HepG2 (cell line): ENCODE data around the gene F7. TPM values are rescaled to one million over a fixed set of nuclear protein-coding genes. Genes with fewer than 3 reads are reported as not detected.

Experiments used
- CBX2 ChIP-seq, 2 experiments: fragments of 200-600 bp in 1 of 2; sonication (generic); formaldehyde crosslinking in 1 of 2; IDR thresholded peaks; 2 replicates each; pipeline versions ENCODE4 v1.7.0 to v1.8.1; 2018 to 2022; ENCODE audit warnings: low read depth in 2 of 2, low read length in 1 of 2, mild to moderate bottlenecking in 1 of 2, missing genetic modification reagents in 1 of 2
- DMAP1 ChIP-seq: IDR thresholded peaks from 2 replicates; pipeline ENCODE4 v1.6.1; 2016
- KLF12 ChIP-seq: sonication (generic); formaldehyde crosslinking; IDR thresholded peaks from 2 replicates; pipeline ENCODE4 v1.4.0; 2020; ENCODE audit warnings: missing genetic modification reagents, borderline replicate concordance
- MAFG ChIP-seq: sonication (generic); formaldehyde crosslinking; IDR thresholded peaks from 2 replicates; pipeline ENCODE4 v1.5.1; 2020; ENCODE audit warnings: mild to moderate bottlenecking, missing genetic modification reagents
- NFKBIZ ChIP-seq: IDR thresholded peaks from 2 replicates; pipeline ENCODE4 v1.6.1; 2018; ENCODE audit warnings: missing genetic modification reagents, missing compliant biosample characterization
- RAD51 ChIP-seq: fragments of 450-650 bp; IDR thresholded peaks from 2 replicates; pipeline ENCODE4 v1.6.1; 2016; ENCODE audit warnings: borderline replicate concordance
- RFXANK ChIP-seq: IDR thresholded peaks from 2 replicates; pipeline ENCODE4 v1.6.1; 2016
- SMC3 ChIP-seq: IDR thresholded peaks from 2 replicates; pipeline ENCODE4 v1.6.1; 2011; ENCODE audit warnings: low read length, improper control_type of control experiment
- SP5 ChIP-seq: IDR thresholded peaks from 2 replicates; pipeline ENCODE4 v1.6.1; 2016; ENCODE audit warnings: low read depth, borderline replicate concordance
- TFE3 ChIP-seq: IDR thresholded peaks from 2 replicates; pipeline ENCODE4 v1.6.1; 2016
- TOE1 ChIP-seq: sonication (generic); formaldehyde crosslinking; IDR thresholded peaks from 2 replicates; pipeline ENCODE4 v1.4.0; 2020; ENCODE audit warnings: mild to moderate bottlenecking, missing genetic modification reagents
- TRIM24 ChIP-seq: sonication (generic); formaldehyde crosslinking; IDR thresholded peaks from 2 replicates; pipeline ENCODE4 v1.8.0; 2022; ENCODE audit warnings: mild to moderate bottlenecking, missing genetic modification reagents
- ZBED4 ChIP-seq: sonication (generic); formaldehyde crosslinking; IDR thresholded peaks from 2 replicates; pipeline ENCODE4 v1.4.0; 2020; ENCODE audit warnings: missing genetic modification reagents, borderline replicate concordance
- ZMAT3 ChIP-seq: sonication (generic); formaldehyde crosslinking; conservative IDR thresholded peaks from 2 replicates; pipeline ENCODE4 v1.7.0; 2021; ENCODE audit warnings: missing genetic modification reagents
- ZNF143 ChIP-seq: sonication (generic); formaldehyde crosslinking; IDR thresholded peaks from 2 replicates; pipeline ENCODE4 v1.4.0; 2020; ENCODE audit warnings: missing genetic modification reagents
- ZNF33A ChIP-seq: sonication (generic); formaldehyde crosslinking; IDR thresholded peaks from 2 replicates; pipeline ENCODE4 v1.5.1; 2020; ENCODE audit warnings: missing genetic modification reagents, mild to moderate bottlenecking, moderate library complexity, borderline replicate concordance
- ZNF350 ChIP-seq: sonication (generic); formaldehyde crosslinking; IDR thresholded peaks from 2 replicates; pipeline ENCODE4 v1.4.0; 2020; ENCODE audit warnings: mild to moderate bottlenecking, low read depth, missing genetic modification reagents, borderline replicate concordance
- ZNF513 ChIP-seq: sonication (generic); formaldehyde crosslinking; conservative IDR thresholded peaks from 2 replicates; pipeline ENCODE4 v1.5.0; 2020; ENCODE audit warnings: missing genetic modification reagents
- ZNF737 ChIP-seq: sonication (generic); formaldehyde crosslinking; IDR thresholded peaks from 2 replicates; pipeline ENCODE4 v1.5.0; 2020; ENCODE audit warnings: missing genetic modification reagents, mild to moderate bottlenecking, borderline replicate concordance
- ZNF776 ChIP-seq: sonication (generic); formaldehyde crosslinking; IDR thresholded peaks from 2 replicates; pipeline ENCODE4 v1.4.0; 2020; ENCODE audit warnings: mild to moderate bottlenecking, missing genetic modification reagents
- ZSCAN30 ChIP-seq: sonication (generic); formaldehyde crosslinking; IDR thresholded peaks from 2 replicates; pipeline ENCODE4 v1.5.0; 2020; ENCODE audit warnings: mild to moderate bottlenecking, missing genetic modification reagents
- polyA plus RNA-seq, 8 experiments: library from polyadenylated mRNA; depleted of rRNA in 3 of 8; stranded (reverse) in 7 of 8; unstranded in 1 of 8; fragments of >200 nt; fragmentation: Illumina TruSeq in 4 of 8; extraction: Trizol in 4 of 8; gene quantifications; 2 replicates each; pipeline versions ENCODE4 v1.2.1 to v1.2.3, GENCODE V29; 2011 to 2016; ENCODE audit warnings: low read depth in 4 of 8, missing spikeins in 1 of 8, mixed read lengths in 1 of 8; ENCODE audit not compliant: insufficient read depth in 1 of 8
- total RNA-seq, 5 experiments: library from RNA; depleted of rRNA; stranded (reverse); fragments of >200 nt; fragmentation: Illumina TruSeq; extraction: Trizol; gene quantifications; 2 replicates each; pipeline ENCODE4 v1.2.3, GENCODE V29; 2016; ENCODE audit warnings: low read depth in 1 of 5
- TF ChIP-seq, protein P1 (sequence below): sonication (generic); formaldehyde crosslinking; IDR thresholded peaks from 2 replicates; pipeline ENCODE4 v1.4.0; 2020; ENCODE audit warnings: missing genetic modification reagents, low read depth, mild to moderate bottlenecking, borderline replicate concordance

F7 gene
- total and polyA plus RNA-seq, 2 of the 13 experiments (the other 11 are each of a cell fraction or from before 2014, with no cell fraction given), result 12.6 to 26.5 TPM

GRCh38 chr13:113138792-113139551 lies 33.4 kb downstream of the F7 start (continued):
- TF ChIP-seq TFE3 (CRISPR knock-in tag), result peak; percentile 88; the same call in 1 of the 2 replicates
- no peak for TF ChIP-seq CBX2 (IDR thresholded peaks at IDR 0.05; ENCODE audit: low read depth, low read length)
- no peak for TF ChIP-seq CBX2 (CRISPR knock-in tag; IDR thresholded peaks at IDR 0.05; ENCODE audit: low read depth)
- TF ChIP-seq ZNF33A, result 0 out of 2 replicates have a peak, but pooled peaks have one; percentile 75
- TF ChIP-seq ZNF513 (CRISPR knock-in tag), result no peak
- peak; percentile 82 for TF ChIP-seq DMAP1
- peak; percentile 98 for TF ChIP-seq SP5 (CRISPR knock-in tag)
- TF ChIP-seq, protein P1, sequence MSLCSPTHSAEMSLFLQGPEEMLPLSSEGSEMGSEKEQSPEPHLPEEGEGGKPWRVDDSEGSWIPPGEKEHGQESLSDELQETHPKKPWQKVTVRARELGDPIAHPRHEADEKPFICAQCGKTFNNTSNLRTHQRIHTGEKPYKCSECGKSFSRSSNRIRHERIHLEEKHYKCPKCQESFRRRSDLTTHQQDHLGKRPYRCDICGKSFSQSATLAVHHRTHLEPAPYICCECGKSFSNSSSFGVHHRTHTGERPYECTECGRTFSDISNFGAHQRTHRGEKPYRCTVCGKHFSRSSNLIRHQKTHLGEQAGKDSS (CRISPR knock-in tag), result no peak; the same call in none of the 2 replicates
- peak; percentile 90 for TF ChIP-seq ZMAT3 (CRISPR knock-in tag)
- peak; percentile 21; the same call in 1 of the 2 replicates for TF ChIP-seq ZNF143 (CRISPR knock-in tag)
- TF ChIP-seq NFKBIZ (CRISPR knock-in tag), result peak; percentile 95
- no peak for TF ChIP-seq ZSCAN30 (CRISPR knock-in tag)
- peak; percentile 87; the same call in 1 of the 2 replicates for TF ChIP-seq ZNF350 (CRISPR knock-in tag)
- TF ChIP-seq RFXANK (CRISPR knock-in tag), result no peak
- peak; percentile 65; the same call in 1 of the 2 replicates for TF ChIP-seq ZNF776 (CRISPR knock-in tag)
- TF ChIP-seq ZBED4 (CRISPR knock-in tag), result peak; percentile 76; the same call in 1 of the 2 replicates
- TF ChIP-seq RAD51, result no peak
- TF ChIP-seq TOE1 (CRISPR knock-in tag), result peak; percentile 82; the same call in 1 of the 2 replicates
- no peak for TF ChIP-seq MAFG
- peak; percentile 39; the same call in 1 of the 2 replicates for TF ChIP-seq KLF12 (CRISPR knock-in tag)
- peak; percentile 30; the same call in 1 of the 2 replicates for TF ChIP-seq SMC3
- TF ChIP-seq TRIM24, result peak; percentile 42; the same call in 1 of the 2 replicates
- TF ChIP-seq ZNF737 (CRISPR knock-in tag), result no peak
